AML-193 (cell line): ENCODE results near the gene ARPIN.
"Not testable (repeated sequence)": the region's sequence is repeated elsewhere in the genome, so short reads cannot be mapped to it uniquely, and the experiment has no call there.

Experiments used
- DNase-seq, 2 experiments: peaks; one replicate each; lab custom pipeline; 2025; lab: John Stamatoyannopoulos, UW

The ARPIN gene

GRCh38 chr15:89912674-89913396 lies at the start of gene ARPIN:
Gene ARPIN (minus strand): TSS chr15:89912952. CDS start chr15:89912835, 117 bp downstream.
- no peak for DNase-seq

- no peak for DNase-seq
Measured at GRCh38 chr15:89958107-89958805, 45.5 kb upstream of the ARPIN start.

DNA sequence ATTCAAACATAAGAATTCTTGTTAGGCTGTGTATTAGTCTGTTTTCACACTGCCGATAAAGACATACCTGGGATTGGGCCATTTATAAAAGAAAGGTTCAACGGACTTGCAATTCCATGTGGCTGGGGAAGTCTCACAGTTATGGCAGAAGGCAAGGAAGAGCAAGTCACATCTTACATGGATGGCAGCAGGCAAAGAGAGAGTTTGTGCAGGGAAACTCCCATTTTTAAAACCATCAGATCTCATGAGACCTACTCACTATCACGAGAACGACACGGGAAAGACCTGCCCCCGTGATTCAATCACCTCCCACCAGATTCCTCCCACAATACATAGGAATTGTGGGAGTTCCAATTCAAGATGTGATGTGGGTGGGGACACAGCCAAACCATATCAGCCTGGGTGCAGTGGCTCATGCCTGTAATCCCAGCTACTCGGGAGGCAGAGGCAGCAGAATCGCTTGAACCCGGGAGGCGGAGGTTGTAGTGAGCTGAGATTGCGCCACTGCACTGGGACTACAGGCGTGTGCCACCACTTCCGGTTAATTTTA lies 42.8 kb upstream of the ARPIN start:
- DNase-seq, result not testable (repeated sequence)

- no peak for DNase-seq
Measured at GRCh38 chr15:89954541-89954940, 41.8 kb upstream of the ARPIN start.

GRCh38 chr15:89948796-89949195 lies 36.0 kb upstream of the ARPIN start:
- DNase-seq, result no peak

GRCh38 chr15:89947385-89947784 lies 34.6 kb upstream of the ARPIN start:
- DNase-seq, result no peak

DNA sequence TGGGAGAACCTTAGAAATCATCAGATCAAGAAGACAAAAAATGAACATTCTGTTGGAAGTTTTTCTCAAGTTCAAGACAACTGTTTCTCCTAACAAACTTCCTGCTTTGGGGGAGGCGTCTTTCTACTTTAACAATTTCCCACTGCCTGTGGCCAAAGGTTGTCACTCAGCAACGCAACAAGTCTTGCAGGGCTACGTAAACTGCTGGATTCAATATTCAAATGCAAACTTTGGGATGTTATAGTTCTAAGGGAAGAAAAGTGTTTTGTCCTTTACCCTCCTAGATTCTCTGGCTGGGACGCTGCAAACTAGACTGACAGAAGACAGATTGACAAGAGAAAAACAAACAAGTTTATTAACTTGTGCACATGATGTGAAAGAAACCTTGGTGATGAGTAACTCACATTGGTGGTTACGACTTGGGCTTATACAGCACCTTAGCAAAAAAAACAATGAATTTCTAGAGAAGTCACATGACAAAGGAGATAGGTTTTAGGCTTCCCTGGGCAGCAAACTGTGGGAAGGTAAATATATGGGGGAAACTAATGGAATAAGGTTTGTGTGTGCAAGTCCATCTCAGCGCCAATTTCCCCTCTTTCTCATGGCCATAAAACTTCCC lies 34.0 kb upstream of the ARPIN start:
- DNase-seq, result no peak

- not testable (repeated sequence) for DNase-seq
Measured at GRCh38 chr15:89943721-89944120, 31.0 kb upstream of the ARPIN start.

GRCh38 chr15:89939910-89940309 lies 27.2 kb upstream of the ARPIN start:
- DNase-seq, result no peak

- DNase-seq, result not testable (repeated sequence)
Measured at GRCh38 chr15:89939377-89939776, 26.6 kb upstream of the ARPIN start.

GRCh38 chr15:89937365-89938350 lies 24.9 kb upstream of the ARPIN start:
- peak; percentile 9 to 27 for DNase-seq

DNA sequence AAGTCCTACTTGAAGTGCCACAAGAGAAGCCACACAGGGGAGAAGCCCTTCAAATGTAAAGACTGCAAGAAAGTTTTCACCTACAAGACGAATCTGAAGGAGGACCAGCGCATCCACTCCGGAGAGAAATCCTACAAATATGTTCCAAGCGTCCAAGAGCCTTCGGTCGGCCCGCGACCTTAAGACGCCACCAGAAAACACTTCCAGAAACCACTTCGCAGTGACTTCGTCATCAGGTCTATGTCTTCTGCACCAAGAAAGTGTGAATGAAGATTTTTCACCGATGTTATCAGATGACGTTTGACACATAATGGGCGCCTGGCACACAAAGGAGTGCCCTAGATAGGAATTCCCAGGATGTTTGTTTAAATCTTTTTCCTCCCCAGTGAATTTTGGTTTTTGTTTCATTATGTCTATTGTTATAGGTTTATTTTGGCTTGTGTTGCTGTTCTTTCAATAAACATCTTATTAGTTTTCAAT lies 24.1 kb upstream of the ARPIN start:
- no peak for DNase-seq

GRCh38 chr15:89936051-89936785 lies 23.5 kb upstream of the ARPIN start:
- DNase-seq, result peak; percentile 59 to 74

DNA sequence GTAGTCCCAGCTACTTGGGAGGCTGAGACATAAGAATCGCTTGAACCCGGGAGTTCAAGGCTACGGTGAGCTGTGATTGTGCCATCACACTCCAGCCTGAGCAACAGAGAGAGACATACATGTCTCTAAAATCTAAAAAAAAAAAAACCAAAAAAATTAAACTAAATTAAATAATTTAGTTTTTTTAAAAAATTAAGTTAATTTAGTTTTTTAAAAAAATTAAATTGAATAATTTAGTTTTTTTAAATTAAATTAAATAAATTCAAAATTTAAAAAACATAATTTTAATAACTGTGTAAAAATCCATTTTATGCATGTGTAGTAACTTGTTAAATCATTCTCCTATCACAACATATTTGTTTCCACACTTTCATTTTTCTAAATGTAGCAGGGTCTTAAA lies 20.1 kb upstream of the ARPIN start:
- DNase-seq, result no peak

- DNase-seq, result no peak
Measured at GRCh38 chr15:89928421-89928820, 15.7 kb upstream of the ARPIN start.

DNA sequence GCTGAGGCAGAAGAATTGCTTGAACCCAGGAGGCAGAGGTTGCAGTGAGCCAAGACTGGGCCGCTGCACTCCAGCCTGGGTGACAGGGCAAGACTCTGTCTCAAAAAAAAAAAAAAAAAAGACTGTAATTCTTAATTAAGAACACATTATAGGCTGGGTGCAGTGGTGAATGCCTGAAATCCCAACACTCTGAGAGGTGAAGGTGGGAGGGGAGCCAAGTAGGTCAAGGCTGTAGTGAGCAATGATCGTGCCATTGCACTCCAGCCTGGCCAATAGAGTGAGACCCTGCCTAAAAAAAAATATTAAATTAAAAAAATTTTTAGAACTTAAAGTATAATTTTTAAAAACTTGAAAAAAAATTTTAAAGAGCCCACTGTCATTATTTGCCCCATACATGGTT lies 13.4 kb upstream of the ARPIN start:
- DNase-seq, result no peak

DNA sequence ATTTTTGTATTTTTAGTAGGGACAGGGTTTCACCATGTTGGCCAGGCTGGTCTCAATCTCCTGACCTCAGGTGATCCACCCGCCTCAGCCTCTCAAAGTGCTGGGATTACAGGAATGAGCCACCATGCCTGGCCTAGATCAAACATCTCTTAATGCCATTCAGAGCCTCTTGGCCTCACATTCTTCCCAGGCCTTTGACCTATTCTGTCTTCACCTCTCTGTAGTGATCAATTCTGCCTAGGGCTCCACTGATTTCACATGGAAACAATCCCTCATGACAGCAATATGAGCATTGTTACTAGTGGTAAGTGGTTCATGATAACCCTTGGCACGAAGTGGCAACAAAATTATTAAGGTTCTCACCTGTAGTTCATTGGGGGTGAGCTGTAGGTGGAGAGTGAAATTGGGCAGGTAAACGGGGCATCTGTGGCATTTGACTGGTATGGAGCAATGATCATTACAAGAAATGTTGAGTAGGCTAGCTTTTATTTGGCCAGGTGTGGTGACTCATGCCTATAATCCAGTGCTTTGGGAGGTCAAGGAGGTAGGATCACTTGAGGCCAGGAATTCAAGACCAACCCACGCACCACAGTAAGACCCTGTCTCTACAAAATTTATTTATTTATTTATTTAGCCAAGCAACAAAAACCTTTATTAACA lies 4.8 kb upstream of the ARPIN start:
- DNase-seq, result no peak

- no peak for DNase-seq
Measured at GRCh38 chr15:89916660-89917059, 3.9 kb upstream of the ARPIN start.

- DNase-seq, result no peak
Measured at GRCh38 chr15:89912145-89912673, 543 bp downstream of the ARPIN start.
